ENCODE measurements around the gene PRKAR1A.
"Not testable (repeated sequence)": the region's sequence is repeated elsewhere in the genome, so short reads cannot be mapped to it uniquely, and the experiment has no call there.

Gene PRKAR1A

GRCh38 chr17:68516732-68517131 lies 4.5 kb downstream of the PRKAR1A start:
- Histone ChIP-seq H3K4me1 (ENCODE audit: low read length) (peaks cover 10% of the 10 kb centered on the region; the same call in 1 of the 2 replicates), H3F3A (ENCODE audit: insufficient read depth, low read length) (peaks cover 3% of the 10 kb centered on the region), H2AFZ (ENCODE audit: low read length) (no peak overlapping the region), H3K79me2 (ENCODE audit: low read length) (peaks cover 78% of the 10 kb centered on the region), H3K36me3 (replicated peaks; ENCODE audit: insufficient read depth, low read length) (peaks cover 5% of the 10 kb centered on the region), H3K9me3 (replicated peaks; ENCODE audit: insufficient read depth, low read length) (no peaks in the 10 kb centered on the region), H3K9me2 (replicated peaks; ENCODE audit: insufficient read depth, low read length) (no peaks in the 10 kb centered on the region), H4K20me1 (ENCODE audit: insufficient read depth, low read length) (peaks cover 3% of the 10 kb centered on the region; the same call in 1 of the 2 replicates), H3K27ac (ENCODE audit: low read length) (no peak overlapping the region), H3K4me3 (ENCODE audit: low read length) (no peak overlapping the region), H3K4me2 (ENCODE audit: low read depth, low read length) (no peak overlapping the region), H3K27me3 (replicated peaks; ENCODE audit: insufficient read depth, low read length) (no peaks in the 10 kb centered on the region), H3K9ac (ENCODE audit: low read length) (no peak overlapping the region)
- TF ChIP-seq EZH2 (optimal IDR thresholded peaks at IDR 0.05; ENCODE audit: low read depth, low read length), result no peak
- TF ChIP-seq CTCF (IDR thresholded peaks at IDR 0.05; ENCODE audit: low read length), result no peak
- no peak for TF ChIP-seq EZH2phosphoT487 (IDR thresholded peaks at IDR 0.05; ENCODE audit: low read length)
- no peak for DNase-seq

DNA sequence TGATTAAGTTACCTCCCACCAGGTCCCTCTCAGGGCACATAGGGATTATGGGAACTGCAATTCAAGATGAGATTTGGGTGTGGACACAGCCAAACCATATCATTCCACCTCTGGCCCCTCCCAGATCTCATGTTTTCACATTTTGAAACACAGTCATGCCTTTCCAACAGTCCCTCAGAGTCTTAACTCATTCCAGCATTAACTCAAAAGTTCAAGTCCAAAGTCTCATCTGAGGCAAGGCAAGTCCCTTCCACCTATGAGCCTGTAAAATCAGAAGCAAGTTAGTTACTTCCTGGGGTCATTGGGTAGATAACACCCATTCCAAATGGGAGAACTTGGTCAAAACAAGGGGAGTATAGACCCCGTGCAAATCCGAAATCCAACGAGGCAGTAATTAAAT lies 5.4 kb downstream of the PRKAR1A start:
- H3F3A ChIP-seq (ENCODE audit: insufficient read depth, low read length); H3K4me3 ChIP-seq (ENCODE audit: low read length); H3K9me2 ChIP-seq (replicated peaks; ENCODE audit: insufficient read depth, low read length); H3K27ac ChIP-seq (ENCODE audit: low read length); H3K27me3 ChIP-seq (replicated peaks; ENCODE audit: insufficient read depth, low read length); H3K9ac ChIP-seq (ENCODE audit: low read length); H3K36me3 ChIP-seq (replicated peaks; ENCODE audit: insufficient read depth, low read length); DNase-seq; H3K4me2 ChIP-seq (ENCODE audit: low read depth, low read length); H3K4me1 ChIP-seq (ENCODE audit: low read length); H2AFZ ChIP-seq (ENCODE audit: low read length); H4K20me1 ChIP-seq (ENCODE audit: insufficient read depth, low read length); H3K9me3 ChIP-seq (replicated peaks; ENCODE audit: insufficient read depth, low read length): not testable (repeated sequence)
- H3K79me2 ChIP-seq (ENCODE audit: low read length), result peaks cover 81% of the 10 kb centered on the region

DNA sequence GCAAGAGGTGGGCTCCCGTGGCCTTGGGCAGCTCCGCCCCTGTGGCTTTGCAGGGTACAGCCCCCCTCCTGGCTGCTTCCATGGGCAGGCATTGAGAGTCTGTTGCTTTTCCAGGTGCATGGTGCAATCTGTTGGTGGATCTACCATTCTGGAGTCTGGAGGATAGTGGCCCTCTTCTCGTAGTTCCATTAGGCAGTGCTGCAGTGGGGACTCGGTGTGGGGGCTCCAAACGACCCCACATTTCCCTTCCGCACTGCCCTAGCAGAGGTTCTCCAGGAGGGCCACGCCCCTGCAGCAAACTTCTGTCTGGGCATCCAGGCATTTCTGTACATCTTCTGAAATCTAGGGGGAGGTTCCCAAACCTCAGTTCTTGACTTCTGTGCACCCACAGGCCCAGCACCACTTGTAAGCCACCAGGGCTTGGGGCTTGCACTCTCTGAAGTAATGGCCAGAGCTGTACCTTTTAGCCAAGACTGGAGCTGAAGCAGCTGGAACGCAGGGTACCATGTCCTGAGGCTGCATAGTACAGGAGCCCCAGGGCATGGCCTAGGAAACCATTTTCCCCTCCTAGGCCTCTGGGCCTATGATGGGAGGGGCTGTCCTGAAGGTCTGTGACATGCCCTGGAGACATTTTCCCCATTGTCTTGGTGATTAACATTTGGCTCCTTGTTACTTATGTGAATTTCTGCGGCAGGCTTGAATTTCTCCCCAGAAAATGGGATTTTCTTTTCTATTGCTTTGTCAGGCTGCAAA lies 6.0 kb downstream of the PRKAR1A start:
- TF ChIP-seq EZH2 (optimal IDR thresholded peaks at IDR 0.05; ENCODE audit: low read depth, low read length) (no peak), EZH2phosphoT487 (IDR thresholded peaks at IDR 0.05; ENCODE audit: low read length) (no peak), CTCF (IDR thresholded peaks at IDR 0.05; ENCODE audit: low read length) (no peak)
- Histone ChIP-seq H2AFZ (ENCODE audit: low read length) (no peak overlapping the region), H3K9ac (ENCODE audit: low read length) (no peak overlapping the region), H3K4me2 (ENCODE audit: low read depth, low read length) (no peak overlapping the region), H3K4me3 (ENCODE audit: low read length) (no peak overlapping the region), H3K36me3 (replicated peaks; ENCODE audit: insufficient read depth, low read length) (peaks cover 5% of the 10 kb centered on the region), H3K27ac (ENCODE audit: low read length) (no peak overlapping the region), H4K20me1 (ENCODE audit: insufficient read depth, low read length) (peaks cover 3% of the 10 kb centered on the region; the same call in 1 of the 2 replicates), H3K79me2 (ENCODE audit: low read length) (peaks cover 74% of the 10 kb centered on the region), H3F3A (ENCODE audit: insufficient read depth, low read length) (no peaks in the 10 kb centered on the region), H3K9me3 (replicated peaks; ENCODE audit: insufficient read depth, low read length) (no peaks in the 10 kb centered on the region), H3K27me3 (replicated peaks; ENCODE audit: insufficient read depth, low read length) (no peaks in the 10 kb centered on the region), H3K4me1 (ENCODE audit: low read length) (peaks cover 10% of the 10 kb centered on the region; the same call in 1 of the 2 replicates), H3K9me2 (replicated peaks; ENCODE audit: insufficient read depth, low read length) (no peaks in the 10 kb centered on the region)
- no peak for DNase-seq

DNA sequence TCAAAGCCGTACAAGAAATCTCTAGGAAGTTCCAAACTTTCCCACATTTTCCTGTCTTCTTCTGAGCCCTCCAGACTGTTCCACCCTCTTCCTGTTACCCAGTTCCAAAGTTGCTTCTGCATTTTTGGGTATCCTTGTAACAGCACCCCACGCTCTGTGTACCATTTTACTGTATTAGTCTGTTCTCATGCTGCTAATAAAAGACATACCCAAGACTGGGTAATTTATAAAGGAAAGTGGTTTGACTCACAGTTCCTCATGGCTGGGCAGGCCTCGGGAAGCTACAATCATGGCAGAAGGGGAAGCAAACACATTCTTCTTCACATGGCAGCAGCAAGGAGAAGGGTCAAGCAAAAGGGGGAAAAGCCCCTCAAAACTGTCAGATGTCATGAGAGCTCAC lies 6.8 kb downstream of the PRKAR1A start:
- not testable (repeated sequence) for H3K27ac ChIP-seq (ENCODE audit: low read length); H3K4me2 ChIP-seq (ENCODE audit: low read depth, low read length); H3K9me3 ChIP-seq (replicated peaks; ENCODE audit: insufficient read depth, low read length); H2AFZ ChIP-seq (ENCODE audit: low read length); DNase-seq; H3K27me3 ChIP-seq (replicated peaks; ENCODE audit: insufficient read depth, low read length); H4K20me1 ChIP-seq (ENCODE audit: insufficient read depth, low read length); H3K9ac ChIP-seq (ENCODE audit: low read length); H3F3A ChIP-seq (ENCODE audit: insufficient read depth, low read length); H3K4me3 ChIP-seq (ENCODE audit: low read length); H3K9me2 ChIP-seq (replicated peaks; ENCODE audit: insufficient read depth, low read length); H3K4me1 ChIP-seq (ENCODE audit: low read length); H3K36me3 ChIP-seq (replicated peaks; ENCODE audit: insufficient read depth, low read length)
- peaks cover 66% of the 10 kb centered on the region for H3K79me2 ChIP-seq (ENCODE audit: low read length)

Measured in MM.1S (cell line).